Upper lobe of left lung (tissue), 4 donors: ENCODE data around the gene DUOXA1.
"Not testable (repeated sequence)": the region's sequence is repeated elsewhere in the genome, so short reads cannot be mapped to it uniquely, and the experiment has no call there.

Experiments used
- CTCF ChIP-seq, 6 experiments: fragments of 450-650 bp in 4 of 6; fragments of 200-600 bp in 2 of 6; sonication (generic) in 2 of 6; IDR thresholded peaks; one replicate each; pipeline ENCODE4 v1.5.1; 2016 to 2019; ENCODE audit warnings: antibody characterized with exemption in 6 of 6
- POLR2A ChIP-seq, 4 donors: fragments of 450-650 bp; IDR thresholded peaks; one replicate each; pipeline ENCODE4 v1.5.1; 2016 to 2017; ENCODE audit warnings: antibody characterized with exemption in 4 of 4, mild to moderate bottlenecking in 2 of 4
- POLR2AphosphoS5 ChIP-seq, 2 donors: sonication (generic); formaldehyde crosslinking; IDR thresholded peaks; one replicate each; pipeline ENCODE4 v1.5.1; 2017; ENCODE audit warnings: antibody characterized with exemption in 2 of 2

GRCh38 chr15:45082412-45082811, 47.3 kb downstream of the DUOXA1 start:
- not testable (repeated sequence) for TF ChIP-seq POLR2A, CTCF, POLR2AphosphoS5 (IDR thresholded peaks at IDR 0.05)
